ENCODE data around the gene TRIM15. TPM values are rescaled to one million over a fixed set of nuclear protein-coding genes. Genes with fewer than 3 reads are reported as not detected.

Gene TRIM15
- total and polyA plus RNA-seq, 10 of the 15 experiments (the other 5 are each of a cell fraction or from before 2014, with no cell fraction given), result 0.29 TPM; not detected in 9

- CTCF ChIA-PET, result interaction anchor here (0.5 to 2.2 kb wide), 8 partner anchors 18 to 611 kb away, joined by 3 to 26 read pairs (median 4); partner anchors contain the start of gene UBD
- Histone ChIP-seq H4K20me1 (ENCODE audit: control insufficient read depth, insufficient read depth) (no peaks in the 10 kb centered on the region), H3K79me2 (ENCODE audit: control insufficient read depth, insufficient read depth, low read length) (no peaks in the 10 kb centered on the region), H3K27ac (ENCODE audit: control insufficient read depth, insufficient read depth) (no peak overlapping the region), H3K9me3 (replicated peaks; ENCODE audit: control insufficient read depth, insufficient read depth, low read length) (no peaks in the 10 kb centered on the region), H3K27me3 (replicated peaks in 1 of 2; ENCODE audit: control insufficient read depth in 2 of 2, insufficient read depth in 2 of 2, low read length in 1 of 2) (peaks cover 8 to 20% of the 10 kb centered on the region in 2 experiments), H3K36me3 (ENCODE audit: control insufficient read depth in 2 of 2, insufficient read depth in 2 of 2, low read length in 1 of 2) (no peaks in the 10 kb centered on the region), H3K4me1 (ENCODE audit: control insufficient read depth, insufficient read depth, low read length) (no peaks in the 10 kb centered on the region), H2AFZ (ENCODE audit: control insufficient read depth, low read depth, low read length) (no peak overlapping the region), H3K9ac (ENCODE audit: control insufficient read depth, insufficient read depth, low read length) (no peak overlapping the region), H3K4me3 (no peak overlapping the region), H3K4me2 (ENCODE audit: control insufficient read depth, insufficient read depth) (no peak overlapping the region)
- peak; percentile 52 for FAIRE-seq
- SMC1A ChIA-PET (ENCODE audit: uncharacterized antibody, unreplicated experiment), result interaction anchor here (0.6 to 1.8 kb wide), 4 partner anchors 22 to 147 kb away, joined by 3 to 8 read pairs (median 4); no protein-coding TSS in a partner anchor
- intact Hi-C loops (cut with micrococcal nuclease; ENCODE audit: unreplicated experiment), result loop anchor here (1.0 to 5.0 kb wide), 3 partner anchors 39 to 323 kb away; no protein-coding TSS in a partner anchor
- RAD21 ChIA-PET (ENCODE audit: unreplicated experiment), result interaction anchor here (1.3 to 1.6 kb wide), 2 partner anchors 65 to 66 kb away, joined by 4 to 10 read pairs; no protein-coding TSS in a partner anchor
- POLR2A ChIA-PET, result no interaction called here
- in situ Hi-C loops (cut with MboI), result no loop called here
- ATAC-seq, result peak; percentile 93
- DNase-seq (ENCODE audit: low read depth, low spot score), result peak; percentile 20
- TF ChIP-seq WRNIP1 (IDR thresholded peaks at IDR 0.05; ENCODE audit: borderline replicate concordance, low read depth, low read length) (no peak), POU2F2 (IDR thresholded peaks at IDR 0.05; ENCODE audit: borderline replicate concordance, low read depth, low read length) (no peak), CTCF (IDR thresholded peaks at IDR 0.05 in 2 of 3, conservative IDR thresholded peaks at IDR 0.05 in 1 of 3; ENCODE audit: control insufficient read depth in 2 of 3, extremely low read depth in 1 of 3, insufficient read depth in 1 of 3, low read depth in 3 of 3, low read length in 3 of 3) (peak; percentile 74 to 81 (median 76)), SMC3 (IDR thresholded peaks at IDR 0.05; ENCODE audit: borderline replicate concordance, low read length) (peak; percentile 81), SUPT20H (IDR thresholded peaks at IDR 0.05; ENCODE audit: borderline replicate concordance, control insufficient read depth, low read depth, low read length) (no peak), CHD4 (IDR thresholded peaks at IDR 0.05) (no peak), TAF1 (IDR thresholded peaks at IDR 0.05; ENCODE audit: borderline replicate concordance, low read depth, low read length) (no peak), RAD21 (IDR thresholded peaks at IDR 0.05; ENCODE audit: insufficient read depth, low read depth, low read length) (peak; percentile 90), ZNF207 (IDR thresholded peaks at IDR 0.05; ENCODE audit: borderline replicate concordance) (no peak), POLR2A (IDR thresholded peaks at IDR 0.05; ENCODE audit: low read depth, low read length) (no peak)
- BruUV-seq (replicated peaks), result no TSS peak
- WGBS (ENCODE audit: insufficient coverage, insufficient replicate concordance, low lambda C conversion rate, missing lambda C conversion rate), result 9% methylated on average over 7 of the region's 7 CpGs
These were observed 6.6 kb downstream of the TRIM15 start for GRCh38 chr6:30169658-30170614.

All from GM12878 (cell line).